DND-41 (cell line): ENCODE data around the gene CYP2F1.
A peak's percentile ranks its signal among the peaks of the same experiment; 100 is the strongest.

Experiments used
- ATAC-seq: fragments of 200-7000 bp; cut with Tn5 transposase; 3 replicates; pipeline ENCODE4 v1.9.1; 2021; ENCODE audit warnings: low read depth; ENCODE audit not compliant: insufficient read depth
- DNase-seq: peaks from one replicate; pipeline ENCODE4 v3.0.0-alpha.2; 2020
- H2AFZ ChIP-seq: 2 replicates; pipeline ENCODE4 v1.6.0; 2012; ENCODE audit warnings: low read depth, low read length
- H3K27ac ChIP-seq: 2 replicates; pipeline ENCODE4 v1.5.1; 2012; ENCODE audit warnings: low read length, inconsistent platforms
- H3K27me3 ChIP-seq: fragments of 200-600 bp; sonication (generic); 2 replicates; pipeline ENCODE4 v1.6.0; 2012; ENCODE audit warnings: low read length, mild to moderate bottlenecking, inconsistent platforms; ENCODE audit not compliant: insufficient read depth, poor library complexity
- H3K36me3 ChIP-seq: 2 replicates; pipeline ENCODE4 v1.5.1; 2012; ENCODE audit warnings: low read length, inconsistent platforms; ENCODE audit not compliant: insufficient read depth
- H3K4me1 ChIP-seq: 2 replicates; pipeline ENCODE4 v1.5.1; 2012; ENCODE audit warnings: mild to moderate bottlenecking, low read length; ENCODE audit not compliant: insufficient read depth
- H3K4me2 ChIP-seq: 2 replicates; pipeline ENCODE4 v1.6.0; 2012; ENCODE audit warnings: mild to moderate bottlenecking, moderate library complexity, low read length, inconsistent platforms; ENCODE audit not compliant: insufficient read depth
- H3K4me3 ChIP-seq, 2 experiments: fragments of 200-600 bp in 1 of 2; shearing (Covaris generic) in 1 of 2; 2 replicates each; pipeline ENCODE4 v1.5.1; 2012 to 2016; ENCODE audit warnings: inconsistent platforms in 2 of 2, low read length in 2 of 2, mild to moderate bottlenecking in 2 of 2, low read depth in 1 of 2, moderate library complexity in 1 of 2
- H3K79me2 ChIP-seq: 2 replicates; pipeline ENCODE4 v1.6.0; 2012; ENCODE audit warnings: low read length, inconsistent platforms; ENCODE audit not compliant: insufficient read depth
- H3K9ac ChIP-seq: 2 replicates; pipeline ENCODE4 v1.6.0; 2012; ENCODE audit warnings: low read depth, mild to moderate bottlenecking, inconsistent platforms, low read length, moderate library complexity
- H3K9me3 ChIP-seq: 2 replicates; pipeline ENCODE4 v1.5.1; 2012; ENCODE audit warnings: low read length, moderate library complexity, mild to moderate bottlenecking, inconsistent platforms; ENCODE audit not compliant: insufficient read depth, severe bottlenecking
- H4K20me1 ChIP-seq: 2 replicates; pipeline ENCODE4 v1.6.0; 2012; ENCODE audit warnings: low read length; ENCODE audit not compliant: insufficient read depth
- CTCF ChIP-seq: IDR thresholded peaks from 2 replicates; pipeline ENCODE4 v1.5.1; 2012; ENCODE audit warnings: borderline replicate concordance, low read length, moderate library complexity, mild to moderate bottlenecking; ENCODE audit not compliant: poor library complexity, severe bottlenecking; ENCODE audit errors: extremely low read depth
- EZH2 ChIP-seq: IDR thresholded peaks from 3 replicates; pipeline ENCODE4 v1.6.1; 2012; ENCODE audit warnings: borderline replicate concordance, low read depth, mild to moderate bottlenecking, moderate library complexity, low read length, inconsistent platforms; ENCODE audit not compliant: severe bottlenecking

Gene CYP2F1

DNA sequence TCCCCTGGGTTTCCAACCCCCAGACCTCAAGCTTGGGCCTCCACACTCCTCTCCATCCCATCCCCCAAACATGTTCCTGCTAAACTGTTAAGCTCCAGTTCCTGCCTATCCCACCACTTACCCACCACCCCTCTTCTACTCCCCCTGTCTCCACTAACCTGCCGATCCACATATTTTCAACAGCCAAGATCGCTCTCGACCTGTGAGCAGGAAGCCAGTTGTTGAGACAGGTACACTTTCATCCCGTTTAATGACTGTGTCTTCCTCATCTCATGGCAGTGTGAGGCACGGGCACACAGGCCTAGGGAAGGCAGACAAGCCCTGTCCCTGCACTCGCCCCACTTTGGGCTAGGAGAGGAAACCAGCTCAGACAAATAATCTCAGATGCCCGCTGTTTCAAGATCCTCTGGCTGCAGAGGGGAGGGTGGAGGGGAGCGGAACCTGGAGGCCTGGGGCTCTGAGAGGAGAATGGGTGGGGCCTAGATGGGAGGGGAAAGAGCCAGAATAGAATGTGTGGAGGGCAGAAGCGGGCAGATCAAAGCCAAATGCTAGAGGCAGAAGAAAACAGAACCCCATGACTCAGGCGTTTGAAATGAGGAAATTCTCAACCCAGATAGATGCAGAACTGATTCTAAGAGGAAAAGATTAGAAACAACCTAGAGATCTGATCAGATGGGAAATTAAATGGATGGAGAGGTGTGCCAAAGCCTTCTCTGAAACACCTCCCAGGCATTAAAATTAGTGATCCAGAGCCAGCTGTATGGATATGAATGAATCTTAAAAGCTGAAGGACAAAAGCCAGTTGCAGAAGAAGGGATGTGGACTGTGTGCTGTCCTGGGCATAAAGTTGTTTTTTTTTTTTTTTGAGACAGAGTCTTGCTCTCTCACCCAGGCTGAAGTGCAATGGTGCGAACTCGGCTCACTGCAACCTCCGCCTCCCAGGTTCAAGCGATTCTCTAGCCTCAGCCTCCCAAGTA lies 61.9 kb downstream of the CYP2F1 start:
- Histone ChIP-seq H3K4me3 (no peak overlapping the region), H4K20me1 (no peaks in the 10 kb centered on the region), H2AFZ (no peak overlapping the region), H3K4me1 (no peaks in the 10 kb centered on the region), H3K27ac (no peak overlapping the region), H3K9ac (no peak overlapping the region), H3K36me3 (no peaks in the 10 kb centered on the region), H3K79me2 (no peaks in the 10 kb centered on the region), H3K27me3 (no peaks in the 10 kb centered on the region), H3K4me2 (no peak overlapping the region), H3K9me3 (no peaks in the 10 kb centered on the region)
- peak; percentile 57 for DNase-seq
- TF ChIP-seq EZH2 (no peak), CTCF (no peak)
- peak; percentile 72 for ATAC-seq
